Transverse colon (tissue), 4 donors: ENCODE data around the gene DDX1. TPM values are rescaled to one million over a fixed set of nuclear protein-coding genes. Genes with fewer than 3 reads are reported as not detected.
A peak's percentile ranks its signal among the peaks of the same experiment; 100 is the strongest.

Experiments used
- DNase-seq: peaks from one replicate; pipeline ENCODE4 v3.0.0-alpha.2; 2019
- H3K27ac ChIP-seq, 4 donors: fragments of 200-600 bp; sonication (generic); 2 replicates each; pipeline ENCODE4 v1.5.1; 2016 to 2018; ENCODE audit warnings: inconsistent platforms in 4 of 4
- H3K27me3 ChIP-seq: fragments of 200-600 bp; sonication (generic); 2 replicates; pipeline ENCODE4 v1.5.1; 2017; ENCODE audit warnings: inconsistent platforms
- H3K36me3 ChIP-seq, 4 donors: fragments of 200-600 bp; sonication (generic); 2 replicates each; pipeline ENCODE4 v1.5.1; 2017 to 2019; ENCODE audit warnings: inconsistent platforms in 4 of 4
- H3K4me1 ChIP-seq, 4 donors: fragments of 200-600 bp; sonication (generic); 2 replicates each; pipeline ENCODE4 v1.5.1; 2017 to 2020; ENCODE audit warnings: inconsistent platforms in 4 of 4
- H3K4me3 ChIP-seq, 4 donors: fragments of 200-600 bp; sonication (generic); 1 replicate in 1 of 4; 2 replicates in 3 of 4; pipeline versions ENCODE4 v1.5.1 to v1.6.1; 2017 to 2019; ENCODE audit warnings: inconsistent platforms in 4 of 4
- H3K9me3 ChIP-seq, 2 donors: fragments of 200-600 bp; sonication (generic); 2 replicates each; pipeline ENCODE4 v1.5.1; 2017 to 2019; ENCODE audit warnings: inconsistent platforms in 2 of 2
- CTCF ChIP-seq, 5 experiments: fragments of 200-600 bp in 3 of 5; fragments of 450-650 bp in 2 of 5; sonication (generic) in 3 of 5; IDR thresholded peaks; 1 replicate in 2 of 5; 2 replicates in 3 of 5; pipeline ENCODE4 v1.5.1; 2016 to 2017; ENCODE audit warnings: antibody characterized with exemption in 5 of 5, inconsistent platforms in 3 of 5, mild to moderate bottlenecking in 2 of 5, moderate library complexity in 1 of 5
- EP300 ChIP-seq: sonication (generic); formaldehyde crosslinking; IDR thresholded peaks from one replicate; pipeline ENCODE4 v1.6.1; 2017; ENCODE audit warnings: antibody characterized with exemption, low read depth
- POLR2A ChIP-seq: fragments of 450-650 bp; IDR thresholded peaks from one replicate; pipeline ENCODE4 v1.6.1; 2016; ENCODE audit warnings: antibody characterized with exemption, mild to moderate bottlenecking, moderate library complexity
- POLR2AphosphoS5 ChIP-seq, 3 donors: sonication (generic); formaldehyde crosslinking; IDR thresholded peaks; one replicate each; pipeline ENCODE4 v1.6.1; 2016; ENCODE audit warnings: antibody characterized with exemption in 3 of 3
- WGBS, 2 donors: methylation state at CpG; one replicate each; pipeline ENCODE4 v1.1.5; 2018; ENCODE audit warnings: low coverage in 1 of 2; 5-methylcytosine and 5-hydroxymethylcytosine counted together
- in situ Hi-C, 4 donors: fragments of 200-750 bp; cut with MboI; loops; one replicate each; pipeline versions ENCODE4 v1.15.0 to v1.15.1; 2017; ENCODE audit warnings: low sequenced_read_pairs in 3 of 4, low pct_ligation_motif_present in 1 of 4, low pct_unique_long_range_greater_than_20kb in 1 of 4
- intact Hi-C: fragments of 100-400 bp; cut with DNase I; formaldehyde crosslinking; loops from one replicate; pipeline ENCODE4 v1.15.1; 2023; ENCODE audit warnings: low total_unique reads
- total RNA-seq, 4 donors: library from RNA; depleted of rRNA; stranded (reverse); fragments of >200 nt; gene quantifications; one replicate each; pipeline ENCODE4 v1.1.0, GENCODE V29; 2016

DDX1 gene
- total RNA-seq, 4 donors from 2014 or later, result 18.3 to 61.1 (median 49.9) TPM

GRCh38 chr2:15560988-15561573 is 30.6 kb upstream of the DDX1 start, which contains the start of gene NBAS:
Gene NBAS, minus strand, starts transcription at chr2:15561334. Its CDS starts 30 bp downstream, at chr2:15561304.
- Histone ChIP-seq H3K36me3 (no peaks in the 10 kb centered on the region), H3K27ac (peak within 1 kb of the TSS; percentile 76 to 82 (median 80)), H3K9me3 (no peaks in the 10 kb centered on the region), H3K4me3 (peak within 1 kb of the TSS; percentile 69 to 84 (median 76)), H3K27me3 (no peaks in the 10 kb centered on the region), H3K4me1 (peaks cover 4 to 23% (median 17%) of the 10 kb centered on the region in 4 donors)
- TF ChIP-seq POLR2AphosphoS5 (IDR thresholded peaks at IDR 0.05) (peak; percentile 32 to 67 (median 60)), POLR2A (no peak)
- WGBS, 2 donors, result 0 to 1% methylated on average over 2 to 20 of the region's 30 CpGs
- in situ Hi-C loops, result no loop called here
- peak; percentile 90 for DNase-seq
- intact Hi-C loops, result loop anchor here (1.0 kb wide), 1 partner anchor 31 kb away; no protein-coding TSS in a partner anchor

GRCh38 chr2:15561574-15562344 is 29.9 kb upstream of the DDX1 start:
- Histone ChIP-seq H3K4me1 (peaks cover 4 to 23% (median 17%) of the 10 kb centered on the region in 4 donors), H3K36me3 (no peaks in the 10 kb centered on the region), H3K27me3 (no peaks in the 10 kb centered on the region), H3K4me3 (peak overlapping the region; percentile 69 to 84 (median 76)), H3K9me3 (no peaks in the 10 kb centered on the region), H3K27ac (peak overlapping the region; percentile 76 to 82 (median 80))
- DNase-seq, result peak; percentile 33
- in situ Hi-C loops, result no loop called here
- 1 to 10% methylated on average over 11 to 13 of the region's 13 CpGs for WGBS, 2 donors
- no peak for TF ChIP-seq POLR2A
- no peak for TF ChIP-seq CTCF (IDR thresholded peaks at IDR 0.05)
- no peak for TF ChIP-seq EP300
- no peak for TF ChIP-seq POLR2AphosphoS5 (IDR thresholded peaks at IDR 0.05)
- intact Hi-C loops, result no loop called here

GRCh38 chr2:15562354-15563031 is 29.2 kb upstream of the DDX1 start:
- intact Hi-C loops (no loop called here), in situ Hi-C loops (no loop called here)
- TF ChIP-seq POLR2AphosphoS5 (IDR thresholded peaks at IDR 0.05) (no peak), POLR2A (no peak), CTCF (IDR thresholded peaks at IDR 0.05) (no peak), EP300 (no peak)
- Histone ChIP-seq H3K36me3 (no peaks in the 10 kb centered on the region), H3K27ac (peak overlapping the region; percentile 76 to 82 (median 80)), H3K4me1 (peaks cover 4 to 23% (median 17%) of the 10 kb centered on the region in 4 donors), H3K9me3 (no peaks in the 10 kb centered on the region), H3K27me3 (no peaks in the 10 kb centered on the region), H3K4me3 (peak overlapping the region in 2 of 4 donors; percentile 73 to 78)
- 68% methylated on average over 6 of the region's 6 CpGs for WGBS, 2 donors
- DNase-seq, result no peak

GRCh38 chr2:15563227-15564100 is 28.2 kb upstream of the DDX1 start:
- Histone ChIP-seq H3K4me1 (peaks cover 4 to 22% (median 15%) of the 10 kb centered on the region in 4 donors), H3K27me3 (no peaks in the 10 kb centered on the region), H3K36me3 (no peaks in the 10 kb centered on the region), H3K9me3 (no peaks in the 10 kb centered on the region), H3K27ac (no peak overlapping the region), H3K4me3 (no peak overlapping the region)
- no peak for TF ChIP-seq EP300
- no peak for TF ChIP-seq POLR2AphosphoS5 (IDR thresholded peaks at IDR 0.05)
- TF ChIP-seq POLR2A, result no peak
- no peak for TF ChIP-seq CTCF (IDR thresholded peaks at IDR 0.05)
- in situ Hi-C loops, result no loop called here
- no peak for DNase-seq
- WGBS, 2 donors, result 89% methylated on average over 6 to 9 of the region's 9 CpGs
- intact Hi-C loops, result no loop called here
